Gastrocnemius medialis (tissue), 4 donors: ENCODE results near the gene H2AZ1. TPM values are rescaled to one million over a fixed set of nuclear protein-coding genes. Genes with fewer than 3 reads are reported as not detected.

Experiments
- ATAC-seq, 2 donors: fragments of 150-250 bp; one replicate each; pipeline ENCODE4 v1.9.1; 2016
- DNase-seq, 2 donors: peaks; one replicate each; pipeline ENCODE4 v3.0.0-alpha.2; 2019
- H3K27ac ChIP-seq, 4 donors: fragments of 200-600 bp; sonication (generic); 1 replicate in 1 of 4; 2 replicates in 3 of 4; pipeline ENCODE4 v1.5.1; 2016 to 2018; ENCODE audit warnings: mild to moderate bottlenecking in 2 of 4, moderate library complexity in 1 of 4
- H3K27me3 ChIP-seq, 3 donors: fragments of 200-600 bp; sonication (generic) in 2 of 3; 1 replicate in 1 of 3; 2 replicates in 2 of 3; pipeline versions ENCODE4 v1.5.1 to v1.6.0; 2016 to 2019; ENCODE audit warnings: mild to moderate bottlenecking in 1 of 3, moderate library complexity in 1 of 3
- H3K36me3 ChIP-seq, 2 donors: fragments of 200-600 bp; sonication (generic) in 1 of 2; one replicate each; pipeline ENCODE4 v1.5.1; 2017 to 2018
- H3K4me1 ChIP-seq, 2 donors: fragments of 200-600 bp; sonication (generic) in 1 of 2; one replicate each; pipeline ENCODE4 v1.5.1; 2016 to 2017; ENCODE audit warnings: mild to moderate bottlenecking in 2 of 2
- H3K4me3 ChIP-seq, 4 donors: fragments of 200-600 bp; sonication (generic) in 3 of 4; 1 replicate in 1 of 4; 2 replicates in 3 of 4; pipeline ENCODE4 v1.5.1; 2016 to 2019; ENCODE audit warnings: mild to moderate bottlenecking in 2 of 4
- H3K9me3 ChIP-seq, 3 donors: fragments of 200-600 bp; sonication (generic) in 2 of 3; 1 replicate in 1 of 3; 2 replicates in 2 of 3; pipeline ENCODE4 v1.5.1; 2016 to 2019
- POLR2A ChIP-seq, 2 donors: fragments of 450-650 bp; IDR thresholded peaks; one replicate each; pipeline ENCODE4 v1.6.1; 2017; ENCODE audit warnings: antibody characterized with exemption in 2 of 2, mild to moderate bottlenecking in 2 of 2, moderate library complexity in 2 of 2
- in situ Hi-C, 4 donors: fragments of 200-750 bp; cut with MboI; loops; one replicate each; pipeline versions ENCODE4 v1.15.0 to v1.8.0; 2017; ENCODE audit warnings: low sequenced_read_pairs in 4 of 4
- intact Hi-C: fragments of 100-400 bp; cut with DNase I; formaldehyde crosslinking; loops from one replicate; pipeline ENCODE4 v1.15.1; 2023; ENCODE audit warnings: low total_unique reads
- total RNA-seq, 4 donors: library from RNA; depleted of rRNA; stranded (reverse); fragments of >200 nt; gene quantifications; one replicate each; pipeline versions ENCODE4 v1.1.0 to v1.2.3, GENCODE V29; 2016
- TF ChIP-seq, protein P1 (sequence below), 5 experiments: fragments of 450-650 bp in 3 of 5; fragments of 200-600 bp in 2 of 5; sonication (generic) in 2 of 5; IDR thresholded peaks in 4 of 5; conservative IDR thresholded peaks in 1 of 5; 1 replicate in 4 of 5; 2 replicates in 1 of 5; pipeline ENCODE4 v1.5.1; 2016 to 2019; ENCODE audit warnings: antibody characterized with exemption in 5 of 5, mild to moderate bottlenecking in 3 of 5, moderate library complexity in 3 of 5

Gene H2AZ1
- total RNA-seq, 4 donors from 2014 or later, result 176 to 316 (median 193) TPM

DNA sequence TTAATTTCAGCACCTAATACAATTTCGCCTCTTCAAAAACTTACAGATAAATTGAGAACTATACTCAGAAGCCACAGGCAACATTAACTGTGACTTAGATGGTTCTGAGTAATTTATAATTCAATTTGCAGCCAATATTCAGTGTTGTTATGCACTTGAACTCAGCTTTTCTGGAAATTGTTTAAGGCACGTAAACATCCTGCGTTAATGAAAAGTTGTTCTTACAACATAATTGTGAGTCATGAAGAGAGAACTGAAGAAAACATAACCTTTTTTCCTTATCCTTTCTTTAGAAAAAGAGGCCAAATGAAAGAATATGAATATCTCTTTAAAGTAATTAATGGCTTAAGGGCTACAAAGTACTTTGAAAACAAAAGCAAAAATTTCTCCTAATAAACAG lies 16.6 kb upstream of the H2AZ1 start:
- ATAC-seq (no peak), DNase-seq (no peak)
- no peaks in the 10 kb centered on the region for H3K36me3 ChIP-seq
- H3K27ac ChIP-seq, result no peak overlapping the region
- H3K4me1 ChIP-seq, result no peaks in the 10 kb centered on the region
- intact Hi-C loops (no loop called here), in situ Hi-C loops (loop anchor here in 1 of 4 donors (25.0 kb wide), 1 partner anchor 404 kb away; the partner anchor contains the start of genes MTTP and TRMT10A)
- H3K27me3 ChIP-seq, result no peaks in the 10 kb centered on the region
- TF ChIP-seq, protein P1, sequence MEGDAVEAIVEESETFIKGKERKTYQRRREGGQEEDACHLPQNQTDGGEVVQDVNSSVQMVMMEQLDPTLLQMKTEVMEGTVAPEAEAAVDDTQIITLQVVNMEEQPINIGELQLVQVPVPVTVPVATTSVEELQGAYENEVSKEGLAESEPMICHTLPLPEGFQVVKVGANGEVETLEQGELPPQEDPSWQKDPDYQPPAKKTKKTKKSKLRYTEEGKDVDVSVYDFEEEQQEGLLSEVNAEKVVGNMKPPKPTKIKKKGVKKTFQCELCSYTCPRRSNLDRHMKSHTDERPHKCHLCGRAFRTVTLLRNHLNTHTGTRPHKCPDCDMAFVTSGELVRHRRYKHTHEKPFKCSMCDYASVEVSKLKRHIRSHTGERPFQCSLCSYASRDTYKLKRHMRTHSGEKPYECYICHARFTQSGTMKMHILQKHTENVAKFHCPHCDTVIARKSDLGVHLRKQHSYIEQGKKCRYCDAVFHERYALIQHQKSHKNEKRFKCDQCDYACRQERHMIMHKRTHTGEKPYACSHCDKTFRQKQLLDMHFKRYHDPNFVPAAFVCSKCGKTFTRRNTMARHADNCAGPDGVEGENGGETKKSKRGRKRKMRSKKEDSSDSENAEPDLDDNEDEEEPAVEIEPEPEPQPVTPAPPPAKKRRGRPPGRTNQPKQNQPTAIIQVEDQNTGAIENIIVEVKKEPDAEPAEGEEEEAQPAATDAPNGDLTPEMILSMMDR (IDR thresholded peaks at IDR 0.05 in 4 of 5, conservative IDR thresholded peaks at IDR 0.05 in 1 of 5), result no peak
- TF ChIP-seq POLR2A (IDR thresholded peaks at IDR 0.05), result no peak
- H3K4me3 ChIP-seq, result no peak overlapping the region
- H3K9me3 ChIP-seq, result no peaks in the 10 kb centered on the region

DNA sequence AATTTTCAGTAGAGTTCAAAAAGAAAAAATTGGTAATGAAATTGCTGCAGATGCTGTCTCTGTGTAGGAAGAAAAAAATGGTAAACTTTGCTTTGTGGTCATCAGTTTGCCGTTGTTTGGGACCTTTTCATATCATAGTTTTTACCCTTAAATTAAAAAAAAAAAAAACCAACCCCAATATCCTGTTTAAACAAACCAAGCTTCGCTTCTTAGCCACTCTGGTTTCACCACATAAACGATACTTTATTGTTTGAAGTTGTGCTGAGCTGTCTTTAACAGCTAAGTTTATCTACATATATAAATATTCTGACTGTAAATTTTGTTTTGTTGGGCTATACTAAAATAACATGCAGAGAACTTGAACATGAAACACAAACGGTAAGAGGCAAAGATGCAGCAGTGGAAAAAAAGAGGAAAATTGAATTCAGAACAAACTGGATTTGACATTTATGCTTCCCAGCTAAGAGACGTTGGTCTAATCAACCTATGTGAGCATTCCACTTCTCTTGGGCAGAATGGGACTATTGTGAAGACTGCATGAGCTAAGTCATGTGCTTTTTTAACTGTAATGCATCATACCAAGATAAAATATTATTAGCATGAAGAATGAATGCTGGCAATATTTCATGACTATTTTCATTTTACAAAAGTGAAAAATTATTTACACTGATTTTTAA lies 15.7 kb upstream of the H2AZ1 start:
- in situ Hi-C loops (loop anchor here in 1 of 4 donors (25.0 kb wide), 1 partner anchor 404 kb away; the partner anchor contains the start of genes MTTP and TRMT10A), intact Hi-C loops (no loop called here)
- no peaks in the 10 kb centered on the region for H3K27me3 ChIP-seq

DNA sequence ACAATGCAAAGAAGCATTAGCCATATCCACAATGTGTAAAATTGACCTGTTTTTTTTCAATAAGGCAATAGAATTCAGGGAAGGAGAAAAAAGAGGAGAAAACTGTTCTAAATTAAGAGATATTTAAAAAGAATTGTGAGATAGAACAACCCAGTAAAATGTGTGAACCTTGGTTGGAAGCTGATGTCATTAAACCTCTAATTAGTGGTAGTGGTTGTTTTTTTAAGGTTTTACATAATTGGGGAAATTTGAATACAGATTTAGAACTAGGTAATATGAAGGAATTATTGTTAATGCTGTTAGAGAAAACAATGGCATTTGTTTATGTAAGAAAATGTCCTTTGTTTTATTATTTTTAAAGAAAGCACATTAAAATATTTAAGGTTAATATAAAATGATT lies 15.1 kb upstream of the H2AZ1 start:
- ATAC-seq (no peak), DNase-seq (no peak)
- no peaks in the 10 kb centered on the region for H3K36me3 ChIP-seq
- no peaks in the 10 kb centered on the region for H3K9me3 ChIP-seq
- H3K27me3 ChIP-seq, result no peaks in the 10 kb centered on the region
- H3K4me1 ChIP-seq, result no peaks in the 10 kb centered on the region
- TF ChIP-seq, protein P1 (IDR thresholded peaks at IDR 0.05 in 4 of 5, conservative IDR thresholded peaks at IDR 0.05 in 1 of 5), result no peak
- no peak for TF ChIP-seq POLR2A (IDR thresholded peaks at IDR 0.05)
- H3K27ac ChIP-seq, result no peak overlapping the region
- intact Hi-C loops (no loop called here), in situ Hi-C loops (loop anchor here in 1 of 4 donors (25.0 kb wide), 1 partner anchor 403 kb away; the partner anchor contains the start of genes MTTP and TRMT10A)
- no peak overlapping the region for H3K4me3 ChIP-seq

More for the DNA sequence above, 15.7 kb upstream of the H2AZ1 start:
- Histone ChIP-seq H3K36me3 (no peaks in the 10 kb centered on the region), H3K9me3 (no peaks in the 10 kb centered on the region), H3K4me1 (no peaks in the 10 kb centered on the region), H3K27ac (no peak overlapping the region), H3K4me3 (no peak overlapping the region)
- DNase-seq (no peak), ATAC-seq (no peak)
- no peak for TF ChIP-seq POLR2A (IDR thresholded peaks at IDR 0.05)
- TF ChIP-seq, protein P1 (IDR thresholded peaks at IDR 0.05 in 4 of 5, conservative IDR thresholded peaks at IDR 0.05 in 1 of 5), result no peak

DNA sequence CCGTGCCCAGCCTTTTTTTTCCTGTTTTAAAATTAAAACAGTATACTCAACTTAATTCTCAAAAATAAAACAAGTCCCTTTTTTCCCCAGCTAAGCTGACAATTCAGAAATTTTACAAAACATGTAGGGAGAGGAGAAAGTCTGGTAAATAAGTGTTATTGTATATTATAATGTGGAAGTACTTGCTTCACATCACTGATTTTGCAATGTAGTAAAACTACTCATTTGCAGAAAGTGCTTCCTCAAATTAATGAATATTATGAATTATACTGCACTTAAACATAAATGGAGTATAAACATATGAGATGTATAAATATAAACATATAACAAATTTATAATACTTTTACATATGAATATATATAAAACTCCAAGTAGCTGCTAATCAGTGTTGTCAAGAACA lies 11.6 kb upstream of the H2AZ1 start:
- H3K27ac ChIP-seq, result no peak overlapping the region
- TF ChIP-seq, protein P1 (IDR thresholded peaks at IDR 0.05 in 4 of 5, conservative IDR thresholded peaks at IDR 0.05 in 1 of 5), result no peak
- TF ChIP-seq POLR2A (IDR thresholded peaks at IDR 0.05), result no peak
- no peak overlapping the region for H3K4me3 ChIP-seq
- H3K27me3 ChIP-seq, result no peaks in the 10 kb centered on the region
- H3K9me3 ChIP-seq, result no peaks in the 10 kb centered on the region
- intact Hi-C loops, result no loop called here
- H3K4me1 ChIP-seq, result no peaks in the 10 kb centered on the region
- DNase-seq (no peak), ATAC-seq (no peak)
- in situ Hi-C loops, result loop anchor here in 1 of 4 donors (25.0 kb wide), 1 partner anchor 399 kb away; the partner anchor contains the start of genes MTTP and TRMT10A
- no peaks in the 10 kb centered on the region for H3K36me3 ChIP-seq
